WTC11 (cell line): ENCODE measurements around the gene PADI1. TPM values are rescaled to one million over a fixed set of nuclear protein-coding genes. Genes with fewer than 3 reads are reported as not detected.
A peak's percentile ranks its signal among the peaks of the same experiment; 100 is the strongest.

Experiments used
- ATAC-seq: fragments of 200-7000 bp; cut with Tn5 transposase; 2 replicates; pipeline ENCODE4 v1.10.0; 2021; ENCODE audit warnings: mild to moderate bottlenecking, moderate library complexity
- CTCF ChIA-PET: fragments of 300-600 bp; sonication (Branson Sonifier 250); formaldehyde crosslinking; loops from one replicate; lab custom pipeline; 2021; ENCODE audit warnings: antibody characterized with exemption; lab: Charles Lee
- POLR2A ChIA-PET: fragments of 350-600 bp; sonication (Branson Sonifier 250); formaldehyde crosslinking; loops from one replicate; lab custom pipeline; 2021; ENCODE audit warnings: antibody characterized with exemption; lab: Charles Lee
- DNase-seq: peaks from one replicate; pipeline ENCODE4 v3.0.0; 2021; ENCODE audit warnings: low spot score
- H3K27ac Mint-ChIP-seq: 2 replicates; pipeline ENCODE4 v1.8.0; 2021; ENCODE audit warnings: mixed read lengths
- H3K27me3 Mint-ChIP-seq: 2 replicates; pipeline ENCODE4 v1.8.0; 2021; ENCODE audit warnings: low read depth, mild to moderate bottlenecking, moderate library complexity, mixed read lengths
- H3K36me3 Mint-ChIP-seq: 2 replicates; pipeline ENCODE4 v1.8.0; 2021; ENCODE audit warnings: mixed read lengths
- H3K4me1 Mint-ChIP-seq: 2 replicates; pipeline ENCODE4 v1.8.0; 2022; ENCODE audit warnings: mixed read lengths
- H3K4me3 Mint-ChIP-seq: 2 replicates; pipeline ENCODE4 v1.8.0; 2021; ENCODE audit warnings: mild to moderate bottlenecking, moderate library complexity, mixed read lengths
- H3K9me3 Mint-ChIP-seq: 2 replicates; pipeline ENCODE4 v1.8.0; 2021; ENCODE audit warnings: mixed read lengths
- CREB1 ChIP-seq: sonication (generic); formaldehyde crosslinking; IDR thresholded peaks from 2 replicates; pipeline ENCODE4 v1.8.0; 2023; ENCODE audit warnings: mild to moderate bottlenecking, missing genetic modification reagents
- ELF4 ChIP-seq: sonication (generic); formaldehyde crosslinking; IDR thresholded peaks from 2 replicates; pipeline ENCODE4 v1.8.1; 2022; ENCODE audit warnings: low read depth, mild to moderate bottlenecking, moderate library complexity, missing genetic modification reagents
- FOXJ3 ChIP-seq: sonication (generic); formaldehyde crosslinking; IDR thresholded peaks from 2 replicates; pipeline ENCODE4 v1.9.0; 2021; ENCODE audit warnings: missing genetic modification reagents, mild to moderate bottlenecking, borderline replicate concordance
- HMGXB4 ChIP-seq: sonication (generic); formaldehyde crosslinking; IDR thresholded peaks from 2 replicates; pipeline ENCODE4 v1.8.1; 2023; ENCODE audit warnings: mild to moderate bottlenecking, moderate library complexity, missing genetic modification reagents
- NFYB ChIP-seq: sonication (generic); formaldehyde crosslinking; conservative IDR thresholded peaks from 2 replicates; pipeline ENCODE4 v1.8.0; 2022; ENCODE audit warnings: low read depth, missing genetic modification reagents
- NR2C2 ChIP-seq: sonication (generic); formaldehyde crosslinking; IDR thresholded peaks from 2 replicates; pipeline ENCODE4 v1.8.0; 2022; ENCODE audit warnings: mild to moderate bottlenecking, missing genetic modification reagents
- TCF7 ChIP-seq: sonication (generic); formaldehyde crosslinking; IDR thresholded peaks from 2 replicates; pipeline ENCODE4 v1.8.0; 2022; ENCODE audit warnings: mild to moderate bottlenecking, low read depth, missing genetic modification reagents, moderate library complexity
- ZBTB43 ChIP-seq: sonication (generic); formaldehyde crosslinking; IDR thresholded peaks from 2 replicates; pipeline ENCODE4 v1.8.1; 2023; ENCODE audit warnings: mild to moderate bottlenecking, missing genetic modification reagents
- ZNF219 ChIP-seq: sonication (generic); formaldehyde crosslinking; IDR thresholded peaks from 2 replicates; pipeline ENCODE4 v1.8.0; 2023; ENCODE audit warnings: missing genetic modification reagents, mild to moderate bottlenecking, borderline replicate concordance
- total RNA-seq: library from RNA; stranded (reverse); gene quantifications from 3 replicates; pipeline ENCODE4 v1.2.3, GENCODE V29; 2021
- TF ChIP-seq, protein P1 (sequence below): sonication (generic); formaldehyde crosslinking; IDR thresholded peaks from 2 replicates; pipeline ENCODE4 v1.8.0; 2023; ENCODE audit warnings: missing genetic modification reagents
- TF ChIP-seq, protein P2 (sequence below): sonication (generic); formaldehyde crosslinking; conservative IDR thresholded peaks from 2 replicates; pipeline ENCODE4 v1.8.1; 2022; ENCODE audit warnings: mild to moderate bottlenecking, missing genetic modification reagents
- TF ChIP-seq, protein P3 (sequence below): fragments of 250-450 bp; sonication (Bioruptor Pico); IDR thresholded peaks from 2 replicates; pipeline ENCODE4 v2.1.2; 2022; ENCODE audit warnings: mild to moderate bottlenecking, moderate library complexity

Gene PADI1
- total RNA-seq, 1 experiment from 2014 or later: 0.15 TPM

- peaks cover 6% of the 10 kb centered on the region; the same call in 1 of the 2 replicates for H3K27me3 Mint-ChIP-seq
- H3K36me3 Mint-ChIP-seq: peaks cover 4% of the 10 kb centered on the region
- peaks cover 14% of the 10 kb centered on the region for H3K4me1 Mint-ChIP-seq
- DNase-seq (no peak), ATAC-seq (peak; percentile 77)
- no peak overlapping the region for H3K27ac Mint-ChIP-seq
- CTCF ChIA-PET: interaction anchor here (0.6 kb wide), 1 partner anchor 64 kb away, joined by 3 read pairs; no protein-coding TSS in a partner anchor
- TF ChIP-seq TCF7 (CRISPR knock-in tag) (no peak), HMGXB4 (CRISPR knock-in tag) (no peak), ZNF219 (CRISPR knock-in tag) (no peak)
- peaks cover 12% of the 10 kb centered on the region for H3K9me3 Mint-ChIP-seq
- H3K4me3 Mint-ChIP-seq: no peak overlapping the region
- POLR2A ChIA-PET: interaction anchor here (0.6 kb wide), 1 partner anchor 189 kb away, joined by 3 read pairs; no protein-coding TSS in a partner anchor
Observed at GRCh38 chr1:17190010-17190995, 14.6 kb upstream of the PADI1 start.

DNA sequence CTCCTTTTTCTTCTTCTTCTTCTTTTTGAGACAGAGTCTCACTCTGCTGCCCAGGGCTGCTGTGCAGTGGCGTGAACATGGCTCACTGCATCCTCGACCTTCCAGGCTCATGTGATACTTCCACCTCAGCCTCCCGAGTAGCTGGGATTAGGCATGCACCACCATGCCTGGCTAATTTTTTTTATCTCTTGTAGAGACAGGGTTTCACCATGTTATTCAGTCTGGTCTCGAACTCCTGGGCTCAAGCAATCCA, 13.0 kb upstream of the PADI1 start:
- no peak overlapping the region for H3K27ac Mint-ChIP-seq
- DNase-seq: no peak
- H3K36me3 Mint-ChIP-seq: peaks cover 4% of the 10 kb centered on the region
- H3K9me3 Mint-ChIP-seq: peaks cover 12% of the 10 kb centered on the region
- CTCF ChIA-PET: interaction anchor here (0.7 kb wide), 1 partner anchor 942 kb away, joined by 4 read pairs; no protein-coding TSS in a partner anchor
- H3K27me3 Mint-ChIP-seq: peaks cover 6% of the 10 kb centered on the region; the same call in 1 of the 2 replicates
- no peak for ATAC-seq
- peaks cover 9% of the 10 kb centered on the region for H3K4me1 Mint-ChIP-seq
- POLR2A ChIA-PET: no interaction called here
- no peak overlapping the region for H3K4me3 Mint-ChIP-seq
- TF ChIP-seq ZBTB43 (no peak), ELF4 (CRISPR knock-in tag) (no peak), CREB1 (CRISPR knock-in tag) (no peak), FOXJ3 (CRISPR knock-in tag) (no peak), NFYB (CRISPR knock-in tag) (no peak), NR2C2 (no peak), HMGXB4 (CRISPR knock-in tag) (no peak)
- TF ChIP-seq, protein P1, sequence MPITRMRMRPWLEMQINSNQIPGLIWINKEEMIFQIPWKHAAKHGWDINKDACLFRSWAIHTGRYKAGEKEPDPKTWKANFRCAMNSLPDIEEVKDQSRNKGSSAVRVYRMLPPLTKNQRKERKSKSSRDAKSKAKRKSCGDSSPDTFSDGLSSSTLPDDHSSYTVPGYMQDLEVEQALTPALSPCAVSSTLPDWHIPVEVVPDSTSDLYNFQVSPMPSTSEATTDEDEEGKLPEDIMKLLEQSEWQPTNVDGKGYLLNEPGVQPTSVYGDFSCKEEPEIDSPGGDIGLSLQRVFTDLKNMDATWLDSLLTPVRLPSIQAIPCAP (CRISPR knock-in tag): no peak
- TF ChIP-seq, protein P2, sequence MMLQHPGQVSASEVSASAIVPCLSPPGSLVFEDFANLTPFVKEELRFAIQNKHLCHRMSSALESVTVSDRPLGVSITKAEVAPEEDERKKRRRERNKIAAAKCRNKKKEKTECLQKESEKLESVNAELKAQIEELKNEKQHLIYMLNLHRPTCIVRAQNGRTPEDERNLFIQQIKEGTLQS (CRISPR knock-in tag): no peak
- TF ChIP-seq, protein P3, sequence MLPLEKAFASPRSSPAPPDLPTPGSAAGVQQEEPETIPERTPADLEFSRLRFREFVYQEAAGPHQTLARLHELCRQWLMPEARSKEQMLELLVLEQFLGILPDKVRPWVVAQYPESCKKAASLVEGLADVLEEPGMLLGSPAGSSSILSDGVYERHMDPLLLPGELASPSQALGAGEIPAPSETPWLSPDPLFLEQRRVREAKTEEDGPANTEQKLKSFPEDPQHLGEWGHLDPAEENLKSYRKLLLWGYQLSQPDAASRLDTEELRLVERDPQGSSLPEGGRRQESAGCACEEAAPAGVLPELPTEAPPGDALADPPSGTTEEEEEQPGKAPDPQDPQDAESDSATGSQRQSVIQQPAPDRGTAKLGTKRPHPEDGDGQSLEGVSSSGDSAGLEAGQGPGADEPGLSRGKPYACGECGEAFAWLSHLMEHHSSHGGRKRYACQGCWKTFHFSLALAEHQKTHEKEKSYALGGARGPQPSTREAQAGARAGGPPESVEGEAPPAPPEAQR (CRISPR knock-in tag): no peak
